Keratinocyte (primary cell): ENCODE data around the gene SPATA13. TPM values are rescaled to one million over a fixed set of nuclear protein-coding genes. Genes with fewer than 3 reads are reported as not detected.

ENCODE experiments used
- DNase-seq: peaks from one replicate; pipeline ENCODE4 v3.0.0-alpha.2; 2011; ENCODE audit warnings: low read depth, missing footprints, low spot score
- FAIRE-seq: peaks from 2 replicates; lab custom pipeline; 2011; peaks lifted over from hg19 to GRCh38; lab: Jason Lieb, UNC
- H2AFZ ChIP-seq: 2 replicates; pipeline ENCODE4 v1.6.0; 2012; ENCODE audit warnings: low read length, control low read depth, inconsistent platforms; ENCODE audit not compliant: control insufficient read depth
- H3K27ac ChIP-seq: 2 replicates; pipeline ENCODE4 v1.5.1; 2011; ENCODE audit warnings: low read length; ENCODE audit not compliant: control insufficient read depth, insufficient read depth
- H3K27me3 ChIP-seq: 3 replicates; pipeline ENCODE4 v1.6.0; 2011; ENCODE audit warnings: low read length; ENCODE audit not compliant: control insufficient read depth, insufficient read depth; ENCODE audit errors: extremely low read depth
- H3K36me3 ChIP-seq, 2 experiments: 2 replicates in 1 of 2; 3 replicates in 1 of 2; pipeline ENCODE4 v1.5.1; 2011; ENCODE audit warnings: low read length in 2 of 2, mild to moderate bottlenecking in 1 of 2; ENCODE audit not compliant: control insufficient read depth in 2 of 2, insufficient read depth in 2 of 2; ENCODE audit errors: extremely low read depth in 1 of 2
- H3K4me1 ChIP-seq: 3 replicates; pipeline ENCODE4 v1.5.1; 2011; ENCODE audit warnings: low read length; ENCODE audit not compliant: control insufficient read depth, insufficient read depth; ENCODE audit errors: extremely low read depth
- H3K4me2 ChIP-seq: 3 replicates; pipeline ENCODE4 v1.6.0; 2011; ENCODE audit warnings: low read depth, low read length; ENCODE audit not compliant: control insufficient read depth, insufficient read depth; ENCODE audit errors: extremely low read depth
- H3K4me3 ChIP-seq, 3 experiments: fragments of 200-600 bp in 1 of 3; sonication (generic) in 1 of 3; 2 replicates in 2 of 3; 3 replicates in 1 of 3; pipeline ENCODE4 v1.5.1; 2011 to 2016; ENCODE audit warnings: low read length in 3 of 3, mild to moderate bottlenecking in 3 of 3, control low read depth in 2 of 3, inconsistent platforms in 1 of 3, low read depth in 1 of 3, mixed read lengths in 1 of 3, mixed run types in 1 of 3, moderate library complexity in 1 of 3; ENCODE audit not compliant: control insufficient read depth in 2 of 3, insufficient read depth in 2 of 3; ENCODE audit errors: extremely low read depth in 1 of 3
- H3K79me2 ChIP-seq: 2 replicates; pipeline ENCODE4 v1.6.0; 2012; ENCODE audit warnings: low read length; ENCODE audit not compliant: control insufficient read depth, insufficient read depth
- H3K9ac ChIP-seq: 3 replicates; pipeline ENCODE4 v1.6.0; 2011; ENCODE audit warnings: low read length; ENCODE audit not compliant: control insufficient read depth, insufficient read depth; ENCODE audit errors: extremely low read depth
- H3K9me1 ChIP-seq: 3 replicates; pipeline ENCODE4 v1.6.0; 2011; ENCODE audit warnings: low read length; ENCODE audit not compliant: control insufficient read depth, insufficient read depth; ENCODE audit errors: extremely low read depth
- H3K9me3 ChIP-seq: 2 replicates; pipeline ENCODE4 v1.5.1; 2012; ENCODE audit warnings: low read depth, low read length; ENCODE audit not compliant: control insufficient read depth
- H4K20me1 ChIP-seq: 3 replicates; pipeline ENCODE4 v1.6.0; 2011; ENCODE audit warnings: low read length; ENCODE audit not compliant: control insufficient read depth, insufficient read depth; ENCODE audit errors: extremely low read depth
- EZH2 ChIP-seq: IDR thresholded peaks from one replicate; pipeline ENCODE4 v1.6.1; 2012; ENCODE audit warnings: inconsistent platforms, mild to moderate bottlenecking, low read length, moderate library complexity
- dilution Hi-C: fragments of 300-500 bp; cut with MboI; formaldehyde crosslinking; loops from one replicate; pipeline ENCODE4 v1.7.0; 2020; ENCODE audit warnings: low sequenced_read_pairs; ENCODE audit not compliant: extremely low pct_ligation_motif_present
- polyA plus RNA-seq, 5 experiments: library from polyadenylated mRNA; depleted of rRNA in 3 of 5; stranded (reverse) in 3 of 5; stranded (forward) in 1 of 5; unstranded in 1 of 5; fragments of >200 nt; gene quantifications; 1 replicate in 1 of 5; 2 replicates in 3 of 5; 3 replicates in 1 of 5; pipeline versions ENCODE4 v1.2.1 to v1.2.3, GENCODE V29; 2011 to 2012; ENCODE audit warnings: missing spikeins in 2 of 5, low read depth in 1 of 5, low replicate concordance in 1 of 5
- TF ChIP-seq, protein P1 (sequence below), 3 experiments: IDR thresholded peaks in 1 of 3; conservative IDR thresholded peaks in 1 of 3; optimal IDR thresholded peaks in 1 of 3; 2 replicates in 2 of 3; 3 replicates in 1 of 3; pipeline versions ENCODE3 to v1.5.1; 2011; ENCODE audit warnings: low read length in 3 of 3, mild to moderate bottlenecking in 3 of 3, moderate library complexity in 2 of 3, control low read depth in 1 of 3, inconsistent platforms in 1 of 3; ENCODE audit not compliant: insufficient read depth in 2 of 3; ENCODE audit errors: extremely low read depth in 1 of 3

Gene SPATA13
- polyA plus RNA-seq, 1 donor (not counting 4 experiments of a cell fraction or from before 2014, with no cell fraction given), result 1.2 TPM

GRCh38 chr13:24184265-24184841 is 23.8 kb downstream of the SPATA13 start:
- Histone ChIP-seq H3K4me2 (no peak overlapping the region), H3K36me3 (no peaks in the 10 kb centered on the region), H3K4me1 (no peaks in the 10 kb centered on the region), H3K27me3 (no peaks in the 10 kb centered on the region), H3K9me1 (no peaks in the 10 kb centered on the region), H3K4me3 (no peak overlapping the region), H3K27ac (no peak overlapping the region), H3K9ac (no peak overlapping the region), H2AFZ (no peak overlapping the region), H3K9me3 (no peaks in the 10 kb centered on the region), H3K79me2 (no peaks in the 10 kb centered on the region), H4K20me1 (no peaks in the 10 kb centered on the region)
- FAIRE-seq (no peak), DNase-seq (no peak)
- no peak for TF ChIP-seq EZH2
- dilution Hi-C loops, result no loop called here

- Histone ChIP-seq H3K4me1 (no peaks in the 10 kb centered on the region), H4K20me1 (no peaks in the 10 kb centered on the region), H3K79me2 (no peaks in the 10 kb centered on the region), H2AFZ (no peak overlapping the region), H3K4me2 (no peak overlapping the region), H3K27me3 (no peaks in the 10 kb centered on the region), H3K9me3 (no peaks in the 10 kb centered on the region), H3K9me1 (no peaks in the 10 kb centered on the region), H3K27ac (no peak overlapping the region), H3K4me3 (no peak overlapping the region), H3K9ac (no peak overlapping the region), H3K36me3 (no peaks in the 10 kb centered on the region)
- TF ChIP-seq, protein P1, sequence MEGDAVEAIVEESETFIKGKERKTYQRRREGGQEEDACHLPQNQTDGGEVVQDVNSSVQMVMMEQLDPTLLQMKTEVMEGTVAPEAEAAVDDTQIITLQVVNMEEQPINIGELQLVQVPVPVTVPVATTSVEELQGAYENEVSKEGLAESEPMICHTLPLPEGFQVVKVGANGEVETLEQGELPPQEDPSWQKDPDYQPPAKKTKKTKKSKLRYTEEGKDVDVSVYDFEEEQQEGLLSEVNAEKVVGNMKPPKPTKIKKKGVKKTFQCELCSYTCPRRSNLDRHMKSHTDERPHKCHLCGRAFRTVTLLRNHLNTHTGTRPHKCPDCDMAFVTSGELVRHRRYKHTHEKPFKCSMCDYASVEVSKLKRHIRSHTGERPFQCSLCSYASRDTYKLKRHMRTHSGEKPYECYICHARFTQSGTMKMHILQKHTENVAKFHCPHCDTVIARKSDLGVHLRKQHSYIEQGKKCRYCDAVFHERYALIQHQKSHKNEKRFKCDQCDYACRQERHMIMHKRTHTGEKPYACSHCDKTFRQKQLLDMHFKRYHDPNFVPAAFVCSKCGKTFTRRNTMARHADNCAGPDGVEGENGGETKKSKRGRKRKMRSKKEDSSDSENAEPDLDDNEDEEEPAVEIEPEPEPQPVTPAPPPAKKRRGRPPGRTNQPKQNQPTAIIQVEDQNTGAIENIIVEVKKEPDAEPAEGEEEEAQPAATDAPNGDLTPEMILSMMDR (optimal IDR thresholded peaks at IDR 0.05 in 1 of 3, IDR thresholded peaks at IDR 0.05 in 1 of 3, conservative IDR thresholded peaks at IDR 0.05 in 1 of 3; ENCODE audit: extremely low read depth in 1 of 3, insufficient read depth in 2 of 3, low read length in 3 of 3), result no peak
- no peak for TF ChIP-seq EZH2
- no peak for DNase-seq
- dilution Hi-C loops, result no loop called here
- no peak for FAIRE-seq
These were observed 24.4 kb downstream of the SPATA13 start for GRCh38 chr13:24184882-24185281.
